ENCODE measurements around the gene RHOG. TPM values are rescaled to one million over a fixed set of nuclear protein-coding genes. Genes with fewer than 3 reads are reported as not detected.
A peak's percentile ranks its signal among the peaks of the same experiment; 100 is the strongest.

RHOG gene
- total and polyA plus RNA-seq, 9 of the 15 experiments (the other 6 are each of a cell fraction or from before 2014, with no cell fraction given) = 22.6 to 162 (median 80.3) TPM

- TF ChIP-seq ILF3 (IDR thresholded peaks at IDR 0.05; ENCODE audit: borderline replicate concordance) = no peak
- TF ChIP-seq NCOA1 (IDR thresholded peaks at IDR 0.05; ENCODE audit: low read depth) = no peak
- no peak for TF ChIP-seq RBBP5 (IDR thresholded peaks at IDR 0.05; ENCODE audit: borderline replicate concordance, insufficient read depth, low read length, poor library complexity, severe bottlenecking)
- TF ChIP-seq EGR1 (conservative IDR thresholded peaks at IDR 0.05) = no peak
- TF ChIP-seq CREB5 (CRISPR knock-in tag; IDR thresholded peaks at IDR 0.05) = no peak
- TF ChIP-seq CREB3L1 (IDR thresholded peaks at IDR 0.05; ENCODE audit: borderline replicate concordance, low read depth) = no peak
- no peak for TF ChIP-seq SREBF2 (CRISPR knock-in tag; IDR thresholded peaks at IDR 0.05)
- no peak for TF ChIP-seq HNRNPUL1 (IDR thresholded peaks at IDR 0.05; ENCODE audit: low read length)
- TF ChIP-seq MED1 (CRISPR knock-in tag; IDR thresholded peaks at IDR 0.05; ENCODE audit: borderline replicate concordance) = no peak
- TF ChIP-seq PBX2 (CRISPR knock-in tag; IDR thresholded peaks at IDR 0.05; ENCODE audit: low read depth) = no peak
- TF ChIP-seq PBX2 (tag; conservative IDR thresholded peaks at IDR 0.05; ENCODE audit: low read depth) = peak; percentile 77
- no peak for TF ChIP-seq CBX5 (IDR thresholded peaks at IDR 0.05; ENCODE audit: borderline replicate concordance, low read depth)
- TF ChIP-seq TAF15 (IDR thresholded peaks at IDR 0.05; ENCODE audit: low read depth, low read length) = no peak
- TF ChIP-seq ESRRA (IDR thresholded peaks at IDR 0.05; ENCODE audit: borderline replicate concordance, low read depth) = no peak
- no peak for TF ChIP-seq SMARCB1 (IDR thresholded peaks at IDR 0.05; ENCODE audit: insufficient read length, low read depth)
- no peak for TF ChIP-seq NUFIP1 (IDR thresholded peaks at IDR 0.05; ENCODE audit: partially characterized antibody)
- no peak for TF ChIP-seq THAP12 (CRISPR knock-in tag; IDR thresholded peaks at IDR 0.05)
- no peak for TF ChIP-seq ARID1B (IDR thresholded peaks at IDR 0.05)
- no peak for TF ChIP-seq NR2C2 (CRISPR knock-in tag; IDR thresholded peaks at IDR 0.05)
- TF ChIP-seq NR2C2 (tag; IDR thresholded peaks at IDR 0.05) = no peak
- TF ChIP-seq PTTG1 (tag; IDR thresholded peaks at IDR 0.05; ENCODE audit: low read depth) = no peak
Observed at GRCh38 chr11:3879216-3879966, 38.6 kb upstream of the RHOG start (continued).

Data from K562 (cell line).